ENCODE results near the gene SLC4A4. TPM values are rescaled to one million over a fixed set of nuclear protein-coding genes. Genes with fewer than 3 reads are reported as not detected.

SLC4A4 gene
- total and polyA plus RNA-seq, 2 experiments from 2014 or later = 9.6 to 14.2 TPM

DNA sequence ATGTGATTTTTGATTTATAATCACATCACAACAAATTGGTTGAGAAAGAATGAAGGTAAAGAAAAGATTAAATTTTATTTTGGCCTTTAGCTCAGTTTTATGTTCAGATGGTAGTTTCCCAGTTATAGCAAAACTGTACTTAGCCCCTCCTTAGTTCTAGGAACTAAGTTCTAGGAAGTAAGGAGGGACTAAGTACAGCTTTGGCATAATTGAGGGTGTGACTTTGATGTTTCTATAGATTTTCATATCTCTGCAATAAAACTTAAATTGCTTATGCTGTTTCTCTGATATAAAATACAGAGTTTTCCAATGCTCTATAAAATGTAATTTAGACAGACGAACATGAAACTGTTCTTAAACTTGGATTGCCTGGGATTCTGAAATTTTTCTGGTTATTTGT is 46.6 kb upstream of the SLC4A4 start:
- H4K20me1 ChIP-seq (ENCODE audit: insufficient read depth, poor library complexity, severe bottlenecking) = no peaks in the 10 kb centered on the region
- H3K9me3 ChIP-seq (ENCODE audit: low read depth) = no peaks in the 10 kb centered on the region
- no peak overlapping the region for H3K27ac ChIP-seq
- H3K4me1 ChIP-seq (ENCODE audit: insufficient read depth) = peaks cover 6% of the 10 kb centered on the region
- no peak for TF ChIP-seq CTCF (IDR thresholded peaks at IDR 0.05; ENCODE audit: poor library complexity)
- no peak for DNase-seq (ENCODE audit: low spot score)
- H3K36me3 ChIP-seq (replicated peaks; ENCODE audit: insufficient read depth, low read depth) = no peaks in the 10 kb centered on the region
- WGBS (ENCODE audit: low lambda C conversion rate, missing lambda C conversion rate) = 89% methylated on average over 1 of the region's 1 CpG
- no peaks in the 10 kb centered on the region for H3K9me2 ChIP-seq (replicated peaks; ENCODE audit: insufficient read depth)
- no peaks in the 10 kb centered on the region for H3K79me2 ChIP-seq
- no peaks in the 10 kb centered on the region for H3K27me3 ChIP-seq
- no peak overlapping the region for H2AFZ ChIP-seq
- H3K4me2 ChIP-seq = no peak overlapping the region
- H3K4me3 ChIP-seq = no peak overlapping the region

DNA sequence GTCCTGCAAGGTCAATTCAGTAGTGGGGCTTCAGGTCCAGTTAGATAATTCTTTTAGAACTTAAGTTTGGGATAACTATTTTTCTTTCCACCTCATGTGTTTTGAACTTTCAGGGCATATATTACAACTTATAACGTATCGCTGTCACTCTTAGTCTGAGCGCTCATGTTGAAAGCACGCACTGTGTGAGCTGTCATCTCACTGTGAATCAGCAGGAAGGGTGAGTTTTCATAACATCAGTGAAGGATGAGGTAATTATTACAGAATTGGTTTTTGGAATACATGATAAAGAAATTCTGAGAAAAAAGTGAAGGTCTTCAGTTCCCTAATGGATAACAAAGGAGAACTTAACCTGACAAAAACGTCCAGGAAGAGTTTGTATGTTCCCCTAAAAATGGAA is 45.1 kb upstream of the SLC4A4 start:
- Histone ChIP-seq H3K4me1 (ENCODE audit: insufficient read depth) (peaks cover 3% of the 10 kb centered on the region), H4K20me1 (ENCODE audit: insufficient read depth, poor library complexity, severe bottlenecking) (no peaks in the 10 kb centered on the region), H3K9me3 (ENCODE audit: low read depth) (no peaks in the 10 kb centered on the region), H3K4me3 (no peak overlapping the region), H3K4me2 (no peak overlapping the region), H3K27ac (no peak overlapping the region), H3K79me2 (no peaks in the 10 kb centered on the region), H3K27me3 (no peaks in the 10 kb centered on the region), H3K9me2 (replicated peaks; ENCODE audit: insufficient read depth) (no peaks in the 10 kb centered on the region), H2AFZ (no peak overlapping the region), H3K36me3 (replicated peaks; ENCODE audit: insufficient read depth, low read depth) (no peaks in the 10 kb centered on the region)
- DNase-seq (ENCODE audit: low spot score) = no peak
- WGBS (ENCODE audit: low lambda C conversion rate, missing lambda C conversion rate) = 94% methylated on average over 5 of the region's 5 CpGs
- TF ChIP-seq EZH2phosphoT487 (IDR thresholded peaks at IDR 0.05; ENCODE audit: low read depth, severe bottlenecking, unreplicated experiment) (no peak), CTCF (IDR thresholded peaks at IDR 0.05; ENCODE audit: poor library complexity) (no peak), EZH2 (IDR thresholded peaks at IDR 0.05; ENCODE audit: borderline replicate concordance) (no peak)

- peaks cover 3% of the 10 kb centered on the region for H3K4me1 ChIP-seq (ENCODE audit: insufficient read depth)
Measured at GRCh38 chr4:71294301-71294700, 44.5 kb upstream of the SLC4A4 start.

More at GRCh38 chr4:71294301-71294700, 44.5 kb upstream of the SLC4A4 start:
- 53% methylated on average over 3 of the region's 3 CpGs for WGBS (ENCODE audit: low lambda C conversion rate, missing lambda C conversion rate)
- Histone ChIP-seq H3K27me3 (no peaks in the 10 kb centered on the region), H4K20me1 (ENCODE audit: insufficient read depth, poor library complexity, severe bottlenecking) (no peaks in the 10 kb centered on the region), H3K9me3 (ENCODE audit: low read depth) (no peaks in the 10 kb centered on the region), H3K4me3 (no peak overlapping the region), H3K79me2 (no peaks in the 10 kb centered on the region), H3K27ac (no peak overlapping the region), H3K4me2 (no peak overlapping the region), H2AFZ (no peak overlapping the region), H3K36me3 (replicated peaks; ENCODE audit: insufficient read depth, low read depth) (no peaks in the 10 kb centered on the region), H3K9me2 (replicated peaks; ENCODE audit: insufficient read depth) (no peaks in the 10 kb centered on the region)
- no peak for DNase-seq (ENCODE audit: low spot score)
- no peak for TF ChIP-seq CTCF (IDR thresholded peaks at IDR 0.05; ENCODE audit: poor library complexity)
- TF ChIP-seq EZH2phosphoT487 (IDR thresholded peaks at IDR 0.05; ENCODE audit: low read depth, severe bottlenecking, unreplicated experiment) = no peak
- TF ChIP-seq EZH2 (IDR thresholded peaks at IDR 0.05; ENCODE audit: borderline replicate concordance) = no peak
